Hepatocyte (in vitro differentiated cells): Measurements from ENCODE around the gene BRINP2. TPM values are rescaled to one million over a fixed set of nuclear protein-coding genes. Genes with fewer than 3 reads are reported as not detected.

Source experiments
- DNase-seq: peaks from one replicate; pipeline ENCODE4 v3.0.0-alpha.2; 2016; ENCODE audit warnings: low spot score
- H2AFZ ChIP-seq: fragments of 200-600 bp; sonication (generic); 2 replicates; pipeline ENCODE4 v1.6.0; 2016; ENCODE audit warnings: antibody characterized with exemption, mild to moderate bottlenecking
- H3K27ac ChIP-seq: fragments of 200-600 bp; sonication (generic); 2 replicates; pipeline ENCODE4 v1.5.1; 2016; ENCODE audit warnings: mild to moderate bottlenecking
- H3K27me3 ChIP-seq: fragments of 200-600 bp; sonication (generic); 2 replicates; pipeline ENCODE4 v1.6.1; 2016
- H3K36me3 ChIP-seq: fragments of 200-600 bp; sonication (generic); replicated peaks from 2 replicates; pipeline ENCODE4 v1.5.1; 2016; ENCODE audit warnings: low read depth; ENCODE audit not compliant: insufficient read depth
- H3K4me1 ChIP-seq: fragments of 200-600 bp; sonication (generic); 2 replicates; pipeline ENCODE4 v1.5.1; 2016; ENCODE audit warnings: mild to moderate bottlenecking, moderate library complexity; ENCODE audit not compliant: insufficient read depth
- H3K4me2 ChIP-seq: fragments of 200-600 bp; sonication (generic); 2 replicates; pipeline ENCODE4 v1.6.0; 2016
- H3K4me3 ChIP-seq: fragments of 200-600 bp; sonication (generic); 2 replicates; pipeline ENCODE4 v1.5.1; 2016; ENCODE audit warnings: mild to moderate bottlenecking
- H3K79me2 ChIP-seq: fragments of 200-600 bp; sonication (generic); 2 replicates; pipeline ENCODE4 v1.6.0; 2017; ENCODE audit warnings: mild to moderate bottlenecking
- H3K9me2 ChIP-seq: fragments of 200-600 bp; sonication (generic); replicated peaks from 2 replicates; pipeline ENCODE4 v1.6.0; 2017; ENCODE audit warnings: mild to moderate bottlenecking; ENCODE audit not compliant: insufficient read depth
- H3K9me3 ChIP-seq: fragments of 200-600 bp; sonication (generic); 2 replicates; pipeline ENCODE4 v1.5.1; 2016; ENCODE audit warnings: low read depth, mild to moderate bottlenecking
- H4K20me1 ChIP-seq: fragments of 200-600 bp; sonication (generic); 2 replicates; pipeline ENCODE4 v1.6.0; 2016; ENCODE audit warnings: mild to moderate bottlenecking; ENCODE audit not compliant: insufficient read depth, poor library complexity, severe bottlenecking
- CTCF ChIP-seq: fragments of 200-600 bp; sonication (generic); IDR thresholded peaks from 2 replicates; pipeline ENCODE4 v1.5.1; 2016; ENCODE audit warnings: antibody characterized with exemption, mild to moderate bottlenecking; ENCODE audit not compliant: poor library complexity
- EZH2 ChIP-seq: fragments of 200-600 bp; sonication (generic); IDR thresholded peaks from 2 replicates; pipeline ENCODE4 v1.6.1; 2016; ENCODE audit warnings: antibody characterized with exemption, mild to moderate bottlenecking, borderline replicate concordance
- EZH2phosphoT487 ChIP-seq: fragments of 200-600 bp; sonication (generic); IDR thresholded peaks from one replicate; pipeline ENCODE4 v1.6.1; 2018; ENCODE audit warnings: antibody characterized with exemption, mild to moderate bottlenecking, low read depth, moderate library complexity; ENCODE audit not compliant: unreplicated experiment, severe bottlenecking
- WGBS: methylation state at CpG from one replicate; pipeline ENCODE4 v1.1.6; 2016; ENCODE audit warnings: low lambda C conversion rate; ENCODE audit errors: missing lambda C conversion rate; 5-methylcytosine and 5-hydroxymethylcytosine counted together
- polyA plus RNA-seq: library from polyadenylated mRNA; unstranded; fragments of >200 nt; fragmentation: Nextera tagmentation; extraction: Ambion mirVana; gene quantifications from 2 replicates; pipeline ENCODE4 v1.2.1, GENCODE V29; 2016
- total RNA-seq: library from RNA; depleted of rRNA; stranded (reverse); fragments of >200 nt; gene quantifications from 2 replicates; pipeline ENCODE4 v1.2.3, GENCODE V29; 2014

BRINP2 gene
- total and polyA plus RNA-seq, 2 experiments from 2014 or later: 1.5 TPM; not detected in 1

GRCh38 chr1:177131723-177132122, 39.0 kb upstream of the BRINP2 start:
- Histone ChIP-seq H3K27me3 (peaks cover 3% of the 10 kb centered on the region), H3K36me3 (no peaks in the 10 kb centered on the region), H3K9me2 (no peaks in the 10 kb centered on the region), H4K20me1 (no peaks in the 10 kb centered on the region), H3K79me2 (no peaks in the 10 kb centered on the region), H3K9me3 (no peaks in the 10 kb centered on the region), H3K27ac (no peak overlapping the region), H3K4me1 (no peaks in the 10 kb centered on the region), H3K4me3 (no peak overlapping the region), H2AFZ (no peak overlapping the region), H3K4me2 (no peak overlapping the region)
- no peak for DNase-seq
- 70% methylated on average over 4 of the region's 4 CpGs for WGBS
- TF ChIP-seq CTCF (no peak), EZH2 (no peak), EZH2phosphoT487 (no peak)

- no peak for DNase-seq
- TF ChIP-seq EZH2phosphoT487 (no peak), CTCF (no peak), EZH2 (no peak)
- H3K27me3 ChIP-seq: peaks cover 3% of the 10 kb centered on the region
Observed at GRCh38 chr1:177132141-177132540, 38.6 kb upstream of the BRINP2 start.

GRCh38 chr1:177133977-177134538, 36.7 kb upstream of the BRINP2 start:
- Histone ChIP-seq H3K4me3 (no peak overlapping the region), H3K9me2 (no peaks in the 10 kb centered on the region), H3K4me2 (no peak overlapping the region), H3K9me3 (no peaks in the 10 kb centered on the region), H2AFZ (no peak overlapping the region), H3K27ac (no peak overlapping the region), H3K4me1 (no peaks in the 10 kb centered on the region), H3K36me3 (no peaks in the 10 kb centered on the region), H3K79me2 (no peaks in the 10 kb centered on the region), H3K27me3 (peaks cover 3% of the 10 kb centered on the region), H4K20me1 (no peaks in the 10 kb centered on the region)
- DNase-seq: no peak
- TF ChIP-seq CTCF: no peak
- TF ChIP-seq EZH2phosphoT487: no peak
- no peak for TF ChIP-seq EZH2
- WGBS: 74% methylated on average over 4 of the region's 4 CpGs

More at GRCh38 chr1:177132141-177132540, 38.6 kb upstream of the BRINP2 start:
- H4K20me1 ChIP-seq: no peaks in the 10 kb centered on the region
- no peaks in the 10 kb centered on the region for H3K36me3 ChIP-seq
- 71% methylated on average over 2 of the region's 2 CpGs for WGBS
- no peak overlapping the region for H2AFZ ChIP-seq
- H3K27ac ChIP-seq: no peak overlapping the region
- H3K4me3 ChIP-seq: no peak overlapping the region
- no peak overlapping the region for H3K4me2 ChIP-seq
- no peaks in the 10 kb centered on the region for H3K4me1 ChIP-seq
- no peaks in the 10 kb centered on the region for H3K9me3 ChIP-seq
- H3K9me2 ChIP-seq: no peaks in the 10 kb centered on the region
- no peaks in the 10 kb centered on the region for H3K79me2 ChIP-seq

- no peaks in the 10 kb centered on the region for H3K36me3 ChIP-seq
- WGBS: 66% methylated on average over 4 of the region's 4 CpGs
- H3K79me2 ChIP-seq: no peaks in the 10 kb centered on the region
- H4K20me1 ChIP-seq: no peaks in the 10 kb centered on the region
- H3K9me3 ChIP-seq: no peaks in the 10 kb centered on the region
- no peaks in the 10 kb centered on the region for H3K9me2 ChIP-seq
- TF ChIP-seq EZH2: no peak
- no peak for DNase-seq
- H3K27me3 ChIP-seq: peaks cover 3% of the 10 kb centered on the region
- H3K27ac ChIP-seq: no peak overlapping the region
- no peaks in the 10 kb centered on the region for H3K4me1 ChIP-seq
- H3K4me3 ChIP-seq: no peak overlapping the region
- H3K4me2 ChIP-seq: no peak overlapping the region
- no peak overlapping the region for H2AFZ ChIP-seq
Observed at GRCh38 chr1:177135250-177135649, 35.5 kb upstream of the BRINP2 start.
